Right renal cortex interstitium (tissue), 3 donors: ENCODE results near the gene SMIM20. TPM values are rescaled to one million over a fixed set of nuclear protein-coding genes. Genes with fewer than 3 reads are reported as not detected.
"Not testable (repeated sequence)": the region's sequence is repeated elsewhere in the genome, so short reads cannot be mapped to it uniquely, and the experiment has no call there.

Source experiments
- DNase-seq, 3 donors: peaks; one replicate each; pipeline ENCODE4 v3.0.0-alpha.2; 2013; ENCODE audit warnings: low read depth in 3 of 3, low spot score in 2 of 3
- polyA plus RNA-seq, 3 donors: library from polyadenylated mRNA; unstranded; fragments of 120-200 nt; gene quantifications; one replicate each; pipeline ENCODE4 v1.2.1, GENCODE V29; 2013; ENCODE audit not compliant: insufficient read length in 3 of 3

Gene SMIM20
- 10 to 100 TPM; 45.1 to 51.3 (median 48.0) TPM for polyA plus RNA-seq

DNA sequence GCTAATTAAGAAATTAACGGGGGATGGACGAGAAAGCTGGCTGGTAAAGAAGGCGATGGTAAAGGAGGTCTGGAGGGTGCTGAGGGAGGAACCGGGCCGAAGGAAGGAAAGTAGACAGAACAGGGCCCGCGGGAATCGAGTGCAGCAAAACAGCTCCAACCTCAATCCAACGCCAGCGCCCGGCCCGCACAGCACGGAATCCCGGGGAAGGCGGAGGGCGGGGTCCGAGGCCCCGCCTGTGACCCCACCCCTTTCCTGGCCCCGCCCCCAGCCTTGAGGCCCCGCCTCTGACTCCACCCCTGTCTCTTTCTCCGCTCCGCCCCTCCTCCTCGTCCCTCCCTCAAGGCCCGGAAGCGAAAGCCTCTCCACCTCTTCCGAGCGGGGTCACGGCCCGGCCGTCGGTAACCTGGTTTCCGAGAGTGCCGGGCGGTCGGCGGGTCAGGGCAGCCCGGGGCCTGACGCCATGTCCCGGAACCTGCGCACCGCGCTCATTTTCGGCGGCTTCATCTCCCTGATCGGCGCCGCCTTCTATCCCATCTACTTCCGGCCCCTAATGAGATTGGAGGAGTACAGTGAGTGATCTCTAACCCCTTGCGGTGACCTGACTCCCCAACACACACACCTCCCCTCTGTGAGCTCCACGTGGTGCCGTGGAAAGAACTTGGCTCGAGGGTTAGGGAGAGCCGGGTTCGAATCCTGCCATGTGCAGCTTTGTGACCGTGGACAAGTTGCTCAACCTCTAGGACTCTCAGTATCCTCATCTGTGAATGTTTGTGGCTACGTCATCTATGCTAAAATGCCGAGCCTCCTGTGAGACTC lies at the start of gene SMIM20:
Gene SMIM20 (plus strand): TSS at position 370 of the 819 bp plus-strand sequence. CDS start 94 bp downstream, at position 464.
- peak; percentile 67 to 72 (median 72) for DNase-seq

GRCh38 chr4:25865586-25865985 lies 48.4 kb upstream of the SMIM20 start:
- DNase-seq, result no peak

GRCh38 chr4:25866401-25866800 lies 47.6 kb upstream of the SMIM20 start:
- not testable (repeated sequence) for DNase-seq

DNA sequence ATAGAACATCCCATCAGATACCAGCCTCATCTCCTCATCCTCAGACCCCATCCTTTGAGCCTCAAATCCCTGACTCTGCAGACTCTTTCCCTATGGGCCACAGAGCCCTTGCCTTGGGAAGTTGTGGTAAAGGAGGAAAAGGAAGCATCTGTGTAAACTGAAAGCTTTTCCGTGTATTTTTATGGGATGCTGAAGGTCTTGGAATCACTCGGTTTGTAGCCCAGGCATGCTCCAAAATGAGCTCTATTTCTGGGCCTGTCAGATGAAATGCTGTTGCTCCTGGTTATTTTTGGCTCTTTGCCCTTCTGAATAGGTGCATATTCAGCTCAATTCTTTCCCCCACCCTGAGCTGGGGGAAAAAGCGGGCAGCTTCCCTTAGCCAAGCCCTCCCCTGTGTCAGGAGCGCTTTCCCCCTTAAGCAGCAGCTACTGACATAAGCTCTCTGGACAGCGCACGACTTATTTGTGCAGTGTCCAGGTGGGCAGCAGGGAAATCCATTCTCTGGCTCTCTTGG lies 46.2 kb upstream of the SMIM20 start:
- DNase-seq, result no peak

DNA sequence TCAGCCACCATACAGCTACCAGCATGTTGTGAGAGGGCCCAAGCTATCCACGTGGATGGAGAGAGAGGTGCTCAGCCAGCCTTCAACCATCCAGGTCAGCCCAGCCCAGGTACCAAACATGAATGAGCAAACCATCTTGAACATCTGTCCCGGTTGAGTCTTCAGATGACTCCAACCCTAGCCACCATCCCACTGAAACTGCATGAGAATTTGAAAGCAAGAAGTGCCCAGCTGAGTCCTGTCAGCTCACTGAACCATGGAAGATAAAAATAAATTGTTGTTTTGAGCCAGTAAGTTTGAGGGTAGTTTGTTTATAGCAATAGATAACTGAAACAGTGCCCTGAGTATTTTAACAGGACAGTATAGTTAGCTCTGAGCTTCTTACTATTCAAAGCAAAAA lies 43.9 kb upstream of the SMIM20 start:
- DNase-seq, result no peak

- no peak for DNase-seq
Observed at GRCh38 chr4:25872851-25873631, 41.0 kb upstream of the SMIM20 start.

GRCh38 chr4:25873632-25874129 lies 40.3 kb upstream of the SMIM20 start:
- no peak for DNase-seq

DNA sequence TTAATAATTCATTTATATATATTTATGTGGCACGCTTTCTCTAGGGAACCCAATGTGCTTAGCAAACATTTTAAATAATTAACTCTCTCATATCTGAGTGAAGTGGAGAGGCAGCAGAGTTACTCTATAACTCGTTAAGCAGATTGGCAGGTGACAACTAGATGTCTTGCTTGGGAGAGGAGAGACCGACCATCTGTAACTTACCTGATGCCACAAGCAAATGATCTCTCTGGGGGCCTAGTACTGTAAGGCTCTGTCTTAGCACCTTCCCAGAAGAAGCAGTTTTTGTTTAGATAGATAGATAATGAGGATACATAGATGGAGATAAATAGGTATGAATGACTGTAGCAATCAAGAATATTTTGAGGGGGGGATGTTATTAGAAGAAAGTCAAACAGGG lies 39.4 kb upstream of the SMIM20 start:
- no peak for DNase-seq

DNA sequence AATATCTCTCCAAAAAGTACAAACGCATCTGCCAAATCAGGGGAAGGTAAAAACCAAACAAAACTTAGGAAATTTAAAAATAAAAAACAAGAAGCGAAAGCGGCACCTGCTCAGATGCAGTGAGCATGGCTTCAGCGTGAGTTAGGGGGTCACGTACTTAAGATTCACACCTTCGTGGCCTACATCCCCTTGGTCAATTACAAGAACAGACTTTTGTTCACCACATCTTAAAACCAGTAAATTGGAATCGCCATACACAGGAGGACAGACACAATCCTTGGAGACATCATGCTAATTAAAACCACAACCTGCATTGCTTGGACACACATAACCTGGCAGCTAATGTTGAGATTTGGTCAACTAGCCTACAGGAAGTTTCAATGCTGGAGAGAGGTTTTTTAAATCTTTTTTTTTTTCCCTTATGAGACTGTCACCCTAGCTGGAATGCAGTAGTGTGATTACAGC lies 38.7 kb upstream of the SMIM20 start:
- no peak for DNase-seq

DNA sequence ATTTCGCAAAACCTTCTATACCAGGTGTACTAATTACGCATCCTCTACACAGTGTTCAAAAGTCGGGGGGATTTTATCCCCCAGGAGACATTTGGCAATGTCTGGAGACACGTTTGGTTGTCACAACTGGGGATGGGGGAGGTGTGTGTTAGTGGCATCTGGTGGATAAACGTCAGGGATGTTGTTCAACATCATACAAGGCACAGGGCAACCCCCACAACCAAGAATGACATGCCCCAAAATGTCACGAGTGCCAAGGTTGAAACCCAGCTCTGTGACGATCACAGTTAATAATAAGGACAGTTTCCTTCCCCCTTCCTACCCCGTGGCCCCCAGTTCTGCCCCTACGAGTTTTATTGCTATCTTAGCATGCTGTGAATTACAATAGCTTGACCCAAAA lies 35.3 kb upstream of the SMIM20 start:
- no peak for DNase-seq

DNA sequence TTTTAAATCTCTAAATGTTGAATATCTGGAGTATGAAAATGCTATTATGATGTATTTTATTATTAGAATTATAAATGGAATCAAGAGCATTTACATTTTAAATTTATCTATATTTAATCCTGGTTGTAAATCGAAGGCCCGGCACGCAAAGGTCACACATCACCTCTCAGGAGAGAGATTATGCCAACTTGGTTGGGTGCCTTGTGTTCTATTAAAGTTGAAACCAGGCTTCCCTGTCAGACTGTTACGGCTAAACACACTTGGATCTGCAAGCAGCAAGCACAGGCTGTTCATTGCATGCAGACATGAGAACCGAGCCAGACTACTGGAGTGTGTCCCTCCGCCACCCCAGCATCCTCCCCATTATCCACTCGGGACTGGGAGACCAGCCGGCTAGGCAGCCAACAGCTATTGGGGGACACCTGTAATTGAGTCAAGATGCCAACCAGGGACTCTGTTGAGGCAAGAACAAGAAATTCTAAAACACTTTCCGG lies 34.9 kb upstream of the SMIM20 start:
- no peak for DNase-seq

- DNase-seq, result no peak
Observed at GRCh38 chr4:25879587-25879986, 34.4 kb upstream of the SMIM20 start.

GRCh38 chr4:25879991-25880651 lies 33.9 kb upstream of the SMIM20 start:
- no peak for DNase-seq

- no peak for DNase-seq
Observed at GRCh38 chr4:25881193-25881592, 32.8 kb upstream of the SMIM20 start.

- no peak for DNase-seq
Observed at GRCh38 chr4:25882226-25882625, 31.8 kb upstream of the SMIM20 start.

DNA sequence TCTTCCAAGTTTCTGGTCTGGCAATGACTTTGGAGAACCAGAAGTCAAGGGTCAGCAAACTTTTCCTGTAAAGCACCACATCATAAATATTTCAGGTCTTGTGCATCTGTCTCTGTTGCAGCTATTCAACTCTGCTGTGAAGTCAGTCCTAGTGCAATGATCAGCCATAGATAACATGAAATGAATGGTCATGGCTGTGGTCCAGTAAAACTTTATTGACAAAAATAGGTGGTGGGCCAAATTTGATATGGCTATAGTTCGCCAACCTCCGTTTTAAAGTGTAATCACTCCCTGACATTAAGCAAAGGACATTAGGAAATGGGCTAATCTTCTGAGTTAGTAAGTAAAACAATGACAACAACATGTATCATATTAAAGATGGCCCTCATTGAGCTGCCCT lies 30.5 kb upstream of the SMIM20 start:
- DNase-seq, result no peak

DNA sequence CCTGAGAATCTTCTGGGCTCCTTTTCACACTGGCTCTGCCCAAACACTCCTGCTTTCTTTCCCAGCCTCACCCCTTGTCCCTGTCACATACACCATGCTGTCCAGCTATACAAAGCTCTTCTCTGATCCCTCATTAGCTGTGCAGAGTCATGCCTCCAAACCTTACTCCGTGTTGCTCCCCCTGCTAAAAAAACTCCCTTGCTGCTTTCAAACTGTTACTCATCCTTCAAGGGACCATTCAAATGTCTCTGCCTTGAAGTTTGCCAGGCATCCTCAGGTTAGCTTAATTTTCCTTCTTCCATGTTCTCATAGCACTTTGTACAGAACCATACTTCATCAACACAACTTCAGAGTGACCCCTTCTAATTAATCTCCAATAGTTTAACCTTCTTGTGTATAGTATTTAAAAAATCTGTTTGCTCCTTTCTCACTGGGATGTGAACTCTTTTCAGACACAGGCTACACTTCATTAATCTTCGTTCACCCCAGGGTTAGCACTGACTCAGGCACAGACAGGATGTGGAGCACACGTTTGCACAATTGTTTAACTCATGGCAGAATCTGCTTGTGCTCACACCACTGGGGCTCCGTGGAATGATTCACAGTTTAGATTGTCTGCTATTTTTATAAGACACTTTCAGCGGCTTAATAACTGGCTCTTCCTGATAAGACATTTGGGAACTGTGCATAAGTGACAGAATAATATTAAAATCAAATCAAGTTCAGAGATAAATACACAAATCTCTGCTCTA lies 29.8 kb upstream of the SMIM20 start:
- DNase-seq, result no peak

- DNase-seq, result no peak
Observed at GRCh38 chr4:25888781-25889180, 25.2 kb upstream of the SMIM20 start.

GRCh38 chr4:25889589-25890503 lies 24.2 kb upstream of the SMIM20 start:
- DNase-seq, result no peak
